Endothelial cell (in vitro differentiated cells): ENCODE measurements around the gene RUFY2. TPM values are rescaled to one million over a fixed set of nuclear protein-coding genes. Genes with fewer than 3 reads are reported as not detected.

Experiments
- DNase-seq: peaks from one replicate; pipeline ENCODE4 v3.0.0; 2021; ENCODE audit warnings: low spot score
- H3K27ac Mint-ChIP-seq: one replicate; pipeline ENCODE4 v1.8.0; 2021; ENCODE audit warnings: mixed read lengths, inconsistent platforms; ENCODE audit not compliant: unreplicated experiment
- H3K27me3 Mint-ChIP-seq: one replicate; pipeline ENCODE4 v1.8.0; 2021; ENCODE audit warnings: mild to moderate bottlenecking, moderate library complexity, mixed read lengths, inconsistent platforms; ENCODE audit not compliant: unreplicated experiment
- H3K36me3 Mint-ChIP-seq: one replicate; pipeline ENCODE4 v1.8.0; 2021; ENCODE audit warnings: mild to moderate bottlenecking, low read depth, mixed read lengths, inconsistent platforms; ENCODE audit not compliant: unreplicated experiment
- H3K4me1 Mint-ChIP-seq: one replicate; pipeline ENCODE4 v1.8.0; 2021; ENCODE audit warnings: mild to moderate bottlenecking, mixed read lengths, inconsistent platforms; ENCODE audit not compliant: unreplicated experiment
- H3K4me3 Mint-ChIP-seq: one replicate; pipeline ENCODE4 v1.8.0; 2021; ENCODE audit warnings: mild to moderate bottlenecking, mixed read lengths, inconsistent platforms; ENCODE audit not compliant: unreplicated experiment
- H3K9me3 Mint-ChIP-seq: one replicate; pipeline ENCODE4 v1.8.0; 2021; ENCODE audit warnings: mixed read lengths, inconsistent platforms; ENCODE audit not compliant: unreplicated experiment
- total RNA-seq: library from RNA; stranded (reverse); fragmentation: NEBNext Ultra II Directional; extraction: Animal tissue kit (Norgen Biotek cat#: 25700); gene quantifications from one replicate; pipeline ENCODE4 v1.2.1, GENCODE V29; 2021; ENCODE audit not compliant: unreplicated experiment
- TF ChIP-seq, protein P1 (sequence below): fragments of 200-600 bp; sonication (generic); IDR thresholded peaks from one replicate; pipeline ENCODE4 v1.5.0; 2021; ENCODE audit warnings: antibody characterized with exemption; ENCODE audit not compliant: unreplicated experiment

Gene RUFY2
- total RNA-seq, 1 donor from 2014 or later: 24.7 TPM

- H3K9me3 Mint-ChIP-seq: no peaks in the 10 kb centered on the region
- H3K36me3 Mint-ChIP-seq: peaks cover 6% of the 10 kb centered on the region
- no peak for DNase-seq
- no peak overlapping the region for H3K4me3 Mint-ChIP-seq
- H3K27ac Mint-ChIP-seq: no peak overlapping the region
- peaks cover 2% of the 10 kb centered on the region for H3K27me3 Mint-ChIP-seq
- H3K4me1 Mint-ChIP-seq: no peaks in the 10 kb centered on the region
- TF ChIP-seq, protein P1, sequence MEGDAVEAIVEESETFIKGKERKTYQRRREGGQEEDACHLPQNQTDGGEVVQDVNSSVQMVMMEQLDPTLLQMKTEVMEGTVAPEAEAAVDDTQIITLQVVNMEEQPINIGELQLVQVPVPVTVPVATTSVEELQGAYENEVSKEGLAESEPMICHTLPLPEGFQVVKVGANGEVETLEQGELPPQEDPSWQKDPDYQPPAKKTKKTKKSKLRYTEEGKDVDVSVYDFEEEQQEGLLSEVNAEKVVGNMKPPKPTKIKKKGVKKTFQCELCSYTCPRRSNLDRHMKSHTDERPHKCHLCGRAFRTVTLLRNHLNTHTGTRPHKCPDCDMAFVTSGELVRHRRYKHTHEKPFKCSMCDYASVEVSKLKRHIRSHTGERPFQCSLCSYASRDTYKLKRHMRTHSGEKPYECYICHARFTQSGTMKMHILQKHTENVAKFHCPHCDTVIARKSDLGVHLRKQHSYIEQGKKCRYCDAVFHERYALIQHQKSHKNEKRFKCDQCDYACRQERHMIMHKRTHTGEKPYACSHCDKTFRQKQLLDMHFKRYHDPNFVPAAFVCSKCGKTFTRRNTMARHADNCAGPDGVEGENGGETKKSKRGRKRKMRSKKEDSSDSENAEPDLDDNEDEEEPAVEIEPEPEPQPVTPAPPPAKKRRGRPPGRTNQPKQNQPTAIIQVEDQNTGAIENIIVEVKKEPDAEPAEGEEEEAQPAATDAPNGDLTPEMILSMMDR: no peak
These were observed 10.1 kb downstream of the RUFY2 start for GRCh38 chr10:68397005-68397404.

DNA sequence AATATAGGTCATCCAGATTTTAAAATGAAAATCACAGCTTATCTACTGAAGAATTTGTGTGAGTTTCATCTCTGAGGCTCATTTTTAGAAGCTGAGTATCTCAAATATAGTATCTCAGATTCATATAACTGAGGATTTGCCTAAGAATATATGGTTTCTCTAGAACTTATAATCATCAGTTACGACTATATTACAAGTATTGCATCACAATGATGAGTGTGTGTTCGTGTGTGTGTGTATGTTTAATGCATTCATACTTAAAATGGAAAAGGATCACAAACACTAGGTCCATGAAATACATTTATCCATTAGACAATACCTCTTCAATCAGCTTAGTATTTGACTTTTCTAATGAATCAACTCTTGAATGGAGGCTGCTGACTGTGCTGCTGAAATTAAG, 21.3 kb downstream of the RUFY2 start:
- H3K27me3 Mint-ChIP-seq: no peaks in the 10 kb centered on the region
- no peak overlapping the region for H3K4me3 Mint-ChIP-seq
- no peaks in the 10 kb centered on the region for H3K4me1 Mint-ChIP-seq
- peaks cover 4% of the 10 kb centered on the region for H3K36me3 Mint-ChIP-seq
- TF ChIP-seq, protein P1: no peak
- DNase-seq: no peak
- H3K9me3 Mint-ChIP-seq: no peaks in the 10 kb centered on the region
- H3K27ac Mint-ChIP-seq: no peak overlapping the region

DNA sequence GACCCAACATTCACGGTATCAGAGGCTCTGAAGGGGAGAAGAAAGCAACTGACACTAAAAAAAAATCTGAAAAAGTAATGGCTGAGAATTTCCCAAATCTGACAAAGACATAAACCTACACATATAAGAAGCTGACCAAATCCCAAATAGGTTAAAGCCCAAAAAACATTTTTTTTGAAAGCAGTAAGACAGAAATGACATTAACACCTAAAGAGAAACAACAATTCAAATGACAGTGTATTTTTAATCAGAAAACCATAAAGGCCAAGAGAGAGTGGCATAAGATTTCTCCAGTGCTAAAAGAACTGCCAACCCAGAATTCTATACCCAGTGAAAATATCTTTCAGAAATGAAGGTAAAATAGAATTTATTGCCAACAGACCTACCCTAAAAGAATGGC, 35.5 kb downstream of the RUFY2 start:
- peaks cover 31% of the 10 kb centered on the region for H3K36me3 Mint-ChIP-seq
- H3K4me3 Mint-ChIP-seq: no peak overlapping the region
- no peak overlapping the region for H3K27ac Mint-ChIP-seq
- no peak for DNase-seq
- H3K9me3 Mint-ChIP-seq: peaks cover 5% of the 10 kb centered on the region
- H3K4me1 Mint-ChIP-seq: no peaks in the 10 kb centered on the region
- H3K27me3 Mint-ChIP-seq: peaks cover 1% of the 10 kb centered on the region
- TF ChIP-seq, protein P1: no peak

GRCh38 chr10:68367121-68367520, 40.0 kb downstream of the RUFY2 start:
- DNase-seq: no peak
- peaks cover 1% of the 10 kb centered on the region for H3K27me3 Mint-ChIP-seq
- H3K4me1 Mint-ChIP-seq: no peaks in the 10 kb centered on the region
- H3K27ac Mint-ChIP-seq: no peak overlapping the region
- H3K9me3 Mint-ChIP-seq: no peaks in the 10 kb centered on the region
- no peak overlapping the region for H3K4me3 Mint-ChIP-seq
- TF ChIP-seq, protein P1: no peak
- H3K36me3 Mint-ChIP-seq: peaks cover 16% of the 10 kb centered on the region

DNA sequence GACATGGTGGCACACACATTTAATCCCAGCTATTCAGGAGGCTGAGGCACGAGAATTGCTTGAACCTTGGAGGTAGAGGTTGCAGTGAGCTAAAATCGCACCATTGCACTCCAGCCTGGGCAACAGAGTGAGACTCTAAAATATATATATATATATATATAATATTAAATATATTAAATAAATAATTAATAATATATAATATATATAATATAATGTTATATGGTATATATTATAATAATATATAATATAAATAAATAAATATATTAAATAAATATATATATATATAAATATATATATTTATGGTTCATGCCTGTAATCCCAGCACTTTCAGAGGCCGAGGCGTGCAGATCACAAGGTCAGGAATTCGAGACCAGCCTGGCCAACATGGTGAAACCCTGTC, 40.5 kb downstream of the RUFY2 start:
- H3K4me3 Mint-ChIP-seq: no peak overlapping the region
- peaks cover 1% of the 10 kb centered on the region for H3K27me3 Mint-ChIP-seq
- TF ChIP-seq, protein P1: no peak
- no peak for DNase-seq
- H3K27ac Mint-ChIP-seq: no peak overlapping the region
- peaks cover 14% of the 10 kb centered on the region for H3K36me3 Mint-ChIP-seq
- H3K4me1 Mint-ChIP-seq: no peaks in the 10 kb centered on the region
- no peaks in the 10 kb centered on the region for H3K9me3 Mint-ChIP-seq
